Caco-2 (cell line): ENCODE results near the gene ZPR1. TPM values are rescaled to one million over a fixed set of nuclear protein-coding genes. Genes with fewer than 3 reads are reported as not detected.

Source experiments
- BruUV-seq: library from RNA; stranded (reverse); fragments of 400-500 nt; replicated peaks from 2 replicates; lab custom pipeline; 2021; lab: Mats Ljungman, UMichigan
- CTCF ChIA-PET: fragments of 300-600 bp; sonication (Branson Sonifier 250); formaldehyde crosslinking; loops from one replicate; lab custom pipeline; 2022; ENCODE audit warnings: antibody characterized with exemption; lab: Charles Lee
- POLR2A ChIA-PET: fragments of 300-600 bp; sonication (Branson Sonifier 250); formaldehyde crosslinking; loops from one replicate; lab custom pipeline; 2022; ENCODE audit warnings: antibody characterized with exemption; lab: Charles Lee
- DNase-seq, 2 experiments: peaks; one replicate each; pipeline versions ENCODE4 v3.0.0 to v3.0.0-alpha.2; 2020 to 2022
- H3K27me3 ChIP-seq: replicated peaks from 2 replicates; pipeline ENCODE4 v1.6.0; 2011; ENCODE audit warnings: low read length; ENCODE audit not compliant: control insufficient read depth, insufficient read depth
- H3K36me3 ChIP-seq: 2 replicates; pipeline ENCODE4 v1.5.1; 2011; ENCODE audit warnings: low read length; ENCODE audit not compliant: control insufficient read depth, insufficient read depth
- H3K4me1 ChIP-seq: fragments of 250-450 bp; sonication (Bioruptor Pico); 2 replicates; pipeline ENCODE4 v1.5.1; 2020; ENCODE audit warnings: mild to moderate bottlenecking
- H3K4me3 ChIP-seq: 2 replicates; pipeline ENCODE4 v1.5.1; 2011; ENCODE audit warnings: low read depth, mild to moderate bottlenecking, control low read depth, low read length
- H3K9me3 ChIP-seq: fragments of 250-450 bp; sonication (Bioruptor Pico); 2 replicates; pipeline ENCODE4 v1.5.1; 2020; ENCODE audit warnings: mild to moderate bottlenecking, moderate library complexity
- H3K27ac Mint-ChIP-seq: one replicate; pipeline ENCODE4 v1.8.0; 2022; ENCODE audit warnings: mixed read lengths; ENCODE audit not compliant: unreplicated experiment
- H3K27me3 Mint-ChIP-seq: one replicate; pipeline ENCODE4 v1.8.0; 2022; ENCODE audit warnings: mixed read lengths; ENCODE audit not compliant: insufficient read depth, unreplicated experiment
- H3K36me3 Mint-ChIP-seq: one replicate; pipeline ENCODE4 v1.8.0; 2022; ENCODE audit warnings: mild to moderate bottlenecking, mixed read lengths; ENCODE audit not compliant: insufficient read depth, unreplicated experiment
- H3K4me1 Mint-ChIP-seq: one replicate; pipeline ENCODE4 v1.8.0; 2022; ENCODE audit warnings: low read depth, mixed read lengths; ENCODE audit not compliant: unreplicated experiment
- H3K4me3 Mint-ChIP-seq: one replicate; pipeline ENCODE4 v1.8.0; 2022; ENCODE audit warnings: mild to moderate bottlenecking, moderate library complexity, mixed read lengths; ENCODE audit not compliant: unreplicated experiment
- H3K9me3 Mint-ChIP-seq: one replicate; pipeline ENCODE4 v1.8.0; 2022; ENCODE audit warnings: mixed read lengths; ENCODE audit not compliant: unreplicated experiment
- intact Hi-C: fragments of 100-400 bp; cut with micrococcal nuclease; formaldehyde crosslinking; loops from one replicate; pipeline ENCODE4 v1.10.0; 2022; ENCODE audit not compliant: unreplicated experiment
- total RNA-seq: library from RNA; stranded (reverse); gene quantifications from 2 replicates; pipeline ENCODE4 v1.2.3, GENCODE V29; 2022
- TF ChIP-seq, protein P1 (sequence below), 2 experiments: fragments of 200-600 bp in 1 of 2; IDR thresholded peaks; 1 replicate in 1 of 2; 2 replicates in 1 of 2; pipeline versions ENCODE4 v1.5.1 to v1.8.0; 2011 to 2022; ENCODE audit warnings: antibody characterized with exemption in 1 of 2, control low read depth in 1 of 2, inconsistent platforms in 1 of 2, low read depth in 1 of 2, low read length in 1 of 2, mild to moderate bottlenecking in 1 of 2, moderate library complexity in 1 of 2; ENCODE audit not compliant: insufficient read depth in 1 of 2, severe bottlenecking in 1 of 2, unreplicated experiment in 1 of 2

ZPR1 gene
- total RNA-seq, 1 experiment from 2014 or later = 194 TPM

DNA sequence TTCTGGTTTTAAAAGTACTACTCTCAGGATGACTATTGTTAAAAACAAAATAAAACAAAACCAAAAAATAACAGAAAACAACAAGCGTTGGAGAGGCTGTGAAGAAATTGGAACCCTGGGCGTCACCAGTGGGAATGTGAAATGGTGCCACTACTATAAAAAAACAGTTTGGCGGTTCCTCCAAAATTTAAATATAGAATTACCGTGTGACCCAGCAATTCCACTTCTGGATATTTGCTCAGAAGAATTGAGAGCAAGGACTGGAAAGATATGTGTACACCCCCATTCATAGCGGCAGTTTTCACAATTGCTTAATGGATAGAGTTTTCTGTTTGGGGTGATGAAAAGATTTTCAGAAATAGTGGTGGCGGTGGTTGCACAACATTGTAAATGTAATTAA, 26.7 kb upstream of the ZPR1 start:
- POLR2A ChIA-PET = no interaction called here
- H3K4me1 ChIP-seq = peaks cover 54% of the 10 kb centered on the region
- peaks cover 12% of the 10 kb centered on the region for H3K9me3 Mint-ChIP-seq

DNA sequence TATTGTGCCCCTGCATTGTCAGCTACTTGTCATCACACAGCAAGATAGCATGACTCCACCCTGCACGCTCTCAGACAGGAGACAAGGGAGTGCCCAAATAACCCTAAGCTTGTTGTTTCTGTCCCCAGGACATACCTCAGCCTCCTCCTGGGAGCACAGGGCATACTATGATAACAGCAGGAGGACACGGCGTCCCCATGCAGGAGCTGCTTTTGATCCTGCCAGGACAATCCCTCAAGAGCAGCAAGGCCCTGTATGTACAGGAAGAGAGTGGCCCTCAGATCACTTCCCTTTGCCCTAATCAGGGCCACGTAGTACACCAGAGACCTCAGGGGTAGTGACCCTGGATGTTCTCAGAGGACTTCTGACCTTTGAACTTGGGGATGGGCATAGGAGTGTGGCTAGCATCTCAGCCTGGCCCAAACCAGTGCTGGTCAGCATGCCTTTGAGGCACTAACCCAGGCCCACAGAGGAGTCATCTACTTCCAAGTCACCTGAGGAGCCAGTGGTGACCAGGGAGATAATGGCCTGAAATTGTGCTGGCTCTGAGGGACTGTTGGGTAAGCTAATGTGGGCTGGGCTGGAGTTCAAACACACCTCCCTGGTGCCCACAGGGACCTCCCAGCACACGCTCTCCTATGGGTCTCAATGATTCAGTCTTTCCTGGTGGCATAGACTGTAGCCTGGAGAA, 26.1 kb upstream of the ZPR1 start:
- H3K4me3 ChIP-seq = no peak overlapping the region
- Mint-ChIP-seq H3K27ac (peak overlapping the region; percentile 71), H3K36me3 (peaks cover 9% of the 10 kb centered on the region), H3K9me3 (peaks cover 12% of the 10 kb centered on the region), H3K27me3 (no peaks in the 10 kb centered on the region), H3K4me1 (peaks cover 51% of the 10 kb centered on the region), H3K4me3 (no peak overlapping the region)
- H3K9me3 ChIP-seq = no peaks in the 10 kb centered on the region; the same call in 1 of the 2 replicates
- no peaks in the 10 kb centered on the region for H3K27me3 ChIP-seq
- ChIA-PET CTCF (interaction anchor here (0.9 to 1.5 kb wide), 6 partner anchors 13 to 501 kb away, joined by 3 to 7 read pairs (median 4); partner anchors contain the start of genes BACE1, SIK3 and ZPR1), POLR2A (interaction anchor here (0.8 to 1.1 kb wide), 3 partner anchors 13 to 41 kb away, joined by 3 to 7 read pairs (median 4); partner anchors contain the start of genes BUD13 and ZPR1)
- intact Hi-C loops = no loop called here
- TF ChIP-seq, protein P1, sequence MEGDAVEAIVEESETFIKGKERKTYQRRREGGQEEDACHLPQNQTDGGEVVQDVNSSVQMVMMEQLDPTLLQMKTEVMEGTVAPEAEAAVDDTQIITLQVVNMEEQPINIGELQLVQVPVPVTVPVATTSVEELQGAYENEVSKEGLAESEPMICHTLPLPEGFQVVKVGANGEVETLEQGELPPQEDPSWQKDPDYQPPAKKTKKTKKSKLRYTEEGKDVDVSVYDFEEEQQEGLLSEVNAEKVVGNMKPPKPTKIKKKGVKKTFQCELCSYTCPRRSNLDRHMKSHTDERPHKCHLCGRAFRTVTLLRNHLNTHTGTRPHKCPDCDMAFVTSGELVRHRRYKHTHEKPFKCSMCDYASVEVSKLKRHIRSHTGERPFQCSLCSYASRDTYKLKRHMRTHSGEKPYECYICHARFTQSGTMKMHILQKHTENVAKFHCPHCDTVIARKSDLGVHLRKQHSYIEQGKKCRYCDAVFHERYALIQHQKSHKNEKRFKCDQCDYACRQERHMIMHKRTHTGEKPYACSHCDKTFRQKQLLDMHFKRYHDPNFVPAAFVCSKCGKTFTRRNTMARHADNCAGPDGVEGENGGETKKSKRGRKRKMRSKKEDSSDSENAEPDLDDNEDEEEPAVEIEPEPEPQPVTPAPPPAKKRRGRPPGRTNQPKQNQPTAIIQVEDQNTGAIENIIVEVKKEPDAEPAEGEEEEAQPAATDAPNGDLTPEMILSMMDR (IDR thresholded peaks at IDR 0.05; ENCODE audit: insufficient read depth in 1 of 2, low read depth in 1 of 2, low read length in 1 of 2, severe bottlenecking in 1 of 2, unreplicated experiment in 1 of 2) = no peak
- H3K4me1 ChIP-seq = peaks cover 60% of the 10 kb centered on the region
- DNase-seq = peak; percentile 54 to 71
- no peaks in the 10 kb centered on the region for H3K36me3 ChIP-seq
- no TSS peak for BruUV-seq

More for the DNA sequence above, 26.7 kb upstream of the ZPR1 start:
- H3K9me3 ChIP-seq = no peaks in the 10 kb centered on the region; the same call in 1 of the 2 replicates
- Mint-ChIP-seq H3K4me3 (no peak overlapping the region), H3K27me3 (no peaks in the 10 kb centered on the region), H3K27ac (peak overlapping the region; percentile 71), H3K4me1 (peaks cover 47% of the 10 kb centered on the region), H3K36me3 (peaks cover 6% of the 10 kb centered on the region)
- intact Hi-C loops = no loop called here
- H3K4me3 ChIP-seq = no peak overlapping the region
- TF ChIP-seq, protein P1 (IDR thresholded peaks at IDR 0.05; ENCODE audit: insufficient read depth in 1 of 2, low read depth in 1 of 2, low read length in 1 of 2, severe bottlenecking in 1 of 2, unreplicated experiment in 1 of 2) = no peak
- DNase-seq = no peak
- BruUV-seq = no TSS peak
- H3K27me3 ChIP-seq = no peaks in the 10 kb centered on the region
- no peaks in the 10 kb centered on the region for H3K36me3 ChIP-seq
- CTCF ChIA-PET = interaction anchor here (1.5 kb wide), 1 partner anchor 12 kb away, joined by 7 read pairs; no protein-coding TSS in a partner anchor

DNA sequence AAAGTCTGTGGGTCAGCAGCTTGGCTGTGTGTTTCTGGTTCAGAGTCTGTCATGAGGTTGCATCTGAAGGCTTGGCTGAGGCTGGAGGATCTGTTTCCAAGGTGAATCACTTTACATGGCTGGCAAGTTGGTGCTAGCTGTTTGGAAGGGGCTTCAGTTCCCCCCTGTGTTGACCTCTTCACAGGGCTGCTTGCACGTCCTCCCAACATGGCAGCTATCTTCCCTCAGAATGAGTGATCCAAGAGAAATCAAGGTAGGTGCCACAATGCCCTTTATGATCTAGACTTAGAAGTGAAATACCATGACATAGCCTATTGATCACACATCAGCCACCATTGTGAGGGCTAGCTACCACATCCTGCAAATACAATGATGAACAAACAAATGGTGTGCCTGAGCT, 25.3 kb upstream of the ZPR1 start:
- CTCF ChIA-PET = interaction anchor here (0.9 to 1.5 kb wide), 6 partner anchors 14 to 502 kb away, joined by 3 to 7 read pairs (median 4); partner anchors contain the start of genes BACE1, SIK3 and ZPR1
- H3K27me3 ChIP-seq = no peaks in the 10 kb centered on the region
- H3K27ac Mint-ChIP-seq = peak overlapping the region; percentile 71
- BruUV-seq = no TSS peak
- POLR2A ChIA-PET = interaction anchor here (0.8 to 1.1 kb wide), 3 partner anchors 14 to 40 kb away, joined by 3 to 7 read pairs (median 4); partner anchors contain the start of genes BUD13 and ZPR1
- no peak for DNase-seq
- intact Hi-C loops = no loop called here
- peaks cover 59% of the 10 kb centered on the region for H3K4me1 Mint-ChIP-seq
- H3K4me1 ChIP-seq = peaks cover 65% of the 10 kb centered on the region
- TF ChIP-seq, protein P1 (IDR thresholded peaks at IDR 0.05; ENCODE audit: insufficient read depth in 1 of 2, low read depth in 1 of 2, low read length in 1 of 2, severe bottlenecking in 1 of 2, unreplicated experiment in 1 of 2) = no peak
- no peaks in the 10 kb centered on the region; the same call in 1 of the 2 replicates for H3K9me3 ChIP-seq
- H3K36me3 ChIP-seq = no peaks in the 10 kb centered on the region
- peaks cover 12% of the 10 kb centered on the region for H3K9me3 Mint-ChIP-seq
- H3K27me3 Mint-ChIP-seq = no peaks in the 10 kb centered on the region
- no peak overlapping the region for H3K4me3 ChIP-seq
- H3K4me3 Mint-ChIP-seq = no peak overlapping the region
- H3K36me3 Mint-ChIP-seq = peaks cover 17% of the 10 kb centered on the region
